GM19193 (cell line): ENCODE results near the gene ACADSB.

Experiments used
- POLR2A ChIP-seq: IDR thresholded peaks from 4 replicates; pipeline ENCODE4 v1.6.1; 2011; ENCODE audit not compliant: insufficient read depth, insufficient read length; ENCODE audit errors: extremely low read depth

ACADSB gene

DNA sequence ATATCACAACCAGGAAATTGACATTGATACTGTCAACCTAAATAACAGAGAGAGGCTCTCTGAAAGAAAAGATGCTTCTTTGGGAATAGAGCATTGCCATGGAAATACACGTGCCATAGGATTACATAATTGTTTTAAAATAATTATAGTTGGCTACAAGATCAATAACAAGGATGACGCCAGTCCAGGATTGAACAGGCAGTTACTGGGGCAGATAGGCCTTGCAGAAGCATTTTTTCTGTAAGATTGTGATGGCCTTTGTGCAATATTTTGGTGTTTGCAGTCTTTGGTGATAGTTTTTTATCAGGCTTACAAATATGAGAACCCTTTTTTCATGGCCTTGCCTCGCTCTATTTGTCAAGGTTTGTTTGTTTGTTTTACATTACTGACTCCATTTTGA is 10.5 kb downstream of the ACADSB start:
- TF ChIP-seq POLR2A = no peak

DNA sequence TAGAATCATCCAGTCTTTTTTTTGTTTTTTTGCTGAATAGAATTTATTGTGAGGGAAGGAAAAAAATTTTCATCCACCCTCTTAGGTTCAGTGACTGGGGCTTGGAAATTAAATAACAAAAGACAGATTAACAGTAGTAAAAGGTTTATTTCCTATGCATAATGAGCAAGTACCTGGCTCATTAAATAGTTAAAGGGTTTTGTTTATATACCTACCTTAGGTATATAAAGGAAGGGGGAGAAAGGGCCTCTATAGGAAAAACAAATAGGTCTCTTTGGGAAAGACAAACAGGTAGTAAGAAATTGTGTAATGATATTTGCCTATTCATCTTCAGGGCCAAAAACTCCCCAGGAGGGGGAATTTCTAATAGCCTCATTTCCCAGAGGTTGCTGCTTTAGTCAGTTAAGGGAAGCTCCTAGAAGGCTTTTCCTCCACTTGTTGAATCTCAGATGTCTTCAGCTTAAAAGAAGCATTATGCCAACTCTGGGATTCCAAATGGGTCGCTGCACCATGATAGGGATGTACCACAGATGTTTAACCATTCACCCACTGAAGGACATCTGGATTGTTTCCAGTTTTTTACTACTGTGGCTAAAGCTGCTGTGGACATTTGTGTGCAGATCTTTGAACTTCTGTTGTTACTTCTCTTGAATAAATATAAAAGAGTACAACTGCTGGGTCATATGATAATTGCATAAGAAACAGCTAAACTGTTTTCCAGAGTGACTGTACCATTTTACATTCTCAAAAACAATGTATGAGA is 11.3 kb downstream of the ACADSB start:
- TF ChIP-seq POLR2A = no peak

DNA sequence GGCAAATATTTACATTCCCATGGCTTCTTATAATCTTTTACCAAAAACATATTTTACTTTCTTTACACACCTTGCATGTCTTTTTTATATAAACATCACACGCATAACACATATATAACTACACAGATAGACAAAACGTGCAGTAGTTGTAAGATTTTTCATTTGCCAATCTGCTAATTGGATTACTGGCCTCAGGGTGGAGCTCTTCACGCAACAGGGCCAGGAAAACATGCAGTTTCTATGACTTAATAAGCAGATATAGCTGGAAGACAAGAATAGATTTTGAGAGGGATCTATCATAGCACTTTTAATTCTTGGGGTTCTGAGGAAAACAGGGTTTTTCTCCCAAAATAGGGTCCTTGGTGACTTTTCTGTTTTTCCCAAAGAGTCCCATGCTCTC is 12.7 kb downstream of the ACADSB start:
- TF ChIP-seq POLR2A = no peak

DNA sequence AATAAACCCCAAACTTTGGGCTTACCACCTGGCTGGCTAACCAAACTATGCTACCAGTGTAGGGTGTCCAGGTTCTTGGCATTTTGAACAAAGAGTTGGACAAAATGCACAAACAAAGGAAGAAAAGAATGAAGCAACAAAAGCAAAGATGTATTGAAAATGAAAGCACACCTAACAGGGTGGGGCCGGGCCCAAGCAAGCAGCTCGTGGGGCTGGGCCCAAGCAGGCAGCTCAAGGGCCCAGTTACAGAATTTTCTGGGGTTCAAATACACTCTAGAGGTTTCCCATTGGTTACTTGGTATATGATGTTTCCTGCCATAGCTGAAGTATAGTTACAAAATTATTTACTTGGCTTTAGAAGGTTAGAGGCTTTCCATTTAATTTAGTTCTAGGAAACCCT is 15.7 kb downstream of the ACADSB start:
- TF ChIP-seq POLR2A = no peak

DNA sequence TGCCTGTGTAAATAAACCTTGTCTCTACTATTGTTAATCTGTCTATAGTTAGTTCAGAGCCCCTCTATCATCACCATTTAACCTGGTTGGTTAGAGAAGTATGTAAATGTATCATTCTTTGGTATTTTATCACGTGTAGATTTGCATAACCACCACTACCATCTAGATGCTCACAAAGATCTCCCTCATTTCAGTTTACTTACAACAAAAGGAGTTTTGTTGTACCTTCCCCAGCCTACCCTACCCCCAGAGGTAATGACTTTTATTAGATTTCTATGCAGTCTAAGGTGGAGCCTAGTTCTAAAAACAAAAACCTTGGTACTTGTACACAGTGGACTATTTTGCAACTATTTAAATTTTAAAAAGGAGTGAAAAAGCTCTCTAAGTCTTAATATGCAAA is 17.5 kb downstream of the ACADSB start:
- TF ChIP-seq POLR2A = no peak

DNA sequence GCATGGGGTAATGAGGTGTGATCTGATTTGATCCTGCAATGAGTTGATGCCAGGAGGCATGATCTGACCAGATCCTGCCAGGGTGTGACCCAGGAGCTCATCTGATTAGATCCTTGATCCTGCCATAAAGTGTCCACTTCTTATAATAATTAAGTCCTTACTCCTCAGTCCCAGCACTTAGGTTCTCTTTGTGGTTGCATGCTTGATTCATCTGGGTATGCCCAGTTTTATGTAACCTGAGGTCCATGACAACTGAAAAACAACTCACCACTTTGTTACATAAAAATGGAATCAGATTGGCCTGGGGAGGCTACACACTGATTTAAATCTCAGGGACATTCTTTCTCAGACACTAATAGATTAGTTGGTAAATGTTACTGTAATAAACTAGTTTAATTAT is 19.1 kb downstream of the ACADSB start:
- no peak for TF ChIP-seq POLR2A

DNA sequence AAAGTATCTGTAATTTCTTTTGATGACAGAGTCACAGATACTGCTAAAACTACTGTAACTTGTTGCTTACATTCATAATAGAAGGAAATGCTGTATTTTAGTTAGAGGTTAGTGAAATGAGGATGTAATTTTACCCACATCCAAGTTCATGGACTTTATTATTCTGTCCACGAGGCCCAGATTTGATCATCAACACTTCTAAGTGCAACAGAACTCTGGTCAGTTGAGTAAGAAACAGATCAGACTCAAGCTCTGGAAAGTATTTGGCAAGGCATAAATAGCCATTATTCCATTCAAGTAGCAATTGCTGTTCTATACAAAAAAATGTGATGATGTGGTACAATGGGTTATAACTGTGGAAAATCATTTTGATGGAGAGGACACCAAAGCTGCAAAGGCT is 22.3 kb downstream of the ACADSB start:
- no peak for TF ChIP-seq POLR2A

DNA sequence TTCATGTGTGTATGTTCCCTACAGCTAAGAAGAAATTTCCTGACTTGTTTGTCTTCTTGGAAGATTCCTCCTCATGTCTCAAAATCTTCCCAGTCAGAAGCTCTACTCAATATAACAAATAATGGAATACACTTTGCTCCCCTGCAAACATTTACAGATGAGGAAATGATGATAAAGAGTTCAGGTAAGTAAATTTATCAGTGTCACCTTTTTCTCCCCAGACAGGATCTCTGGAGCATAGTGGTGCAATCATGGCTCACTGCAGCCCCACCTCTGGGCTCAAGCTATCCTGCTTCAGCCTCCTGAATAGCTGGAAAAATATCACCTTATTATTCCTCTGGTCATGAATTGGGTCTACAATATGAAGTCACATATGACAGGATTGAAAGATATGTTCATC is 25.5 kb downstream of the ACADSB start:
- TF ChIP-seq POLR2A = no peak

DNA sequence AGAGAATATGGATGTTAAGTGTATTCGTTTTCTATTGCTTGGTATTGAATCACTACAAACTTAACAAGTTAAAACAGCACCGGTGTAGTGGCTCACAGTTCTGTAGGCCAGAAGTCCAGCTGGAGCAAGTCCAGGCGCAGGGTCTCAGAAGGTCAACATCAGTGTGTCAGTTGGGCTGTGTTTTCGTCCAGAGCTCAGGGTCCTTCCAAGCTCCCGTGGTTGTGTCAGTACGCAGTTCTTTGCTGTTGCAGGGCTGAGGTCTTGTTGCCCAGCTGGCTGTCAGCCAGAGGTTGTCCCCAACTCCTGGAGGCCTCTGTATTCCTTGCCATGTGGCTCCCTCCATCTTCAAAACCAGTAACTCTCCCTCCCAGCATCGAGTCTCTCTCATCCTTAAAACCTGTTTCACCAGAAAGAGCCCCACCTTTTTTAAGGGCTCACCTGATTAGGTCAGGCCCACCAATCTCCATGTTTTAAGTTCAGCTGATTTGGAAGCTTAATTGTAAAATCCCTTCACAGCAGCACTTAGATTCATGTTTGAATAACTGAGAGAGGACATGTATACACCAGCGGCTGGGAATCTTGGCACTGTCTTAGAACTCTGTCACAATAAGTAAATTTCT is 26.8 kb downstream of the ACADSB start:
- no peak for TF ChIP-seq POLR2A

DNA sequence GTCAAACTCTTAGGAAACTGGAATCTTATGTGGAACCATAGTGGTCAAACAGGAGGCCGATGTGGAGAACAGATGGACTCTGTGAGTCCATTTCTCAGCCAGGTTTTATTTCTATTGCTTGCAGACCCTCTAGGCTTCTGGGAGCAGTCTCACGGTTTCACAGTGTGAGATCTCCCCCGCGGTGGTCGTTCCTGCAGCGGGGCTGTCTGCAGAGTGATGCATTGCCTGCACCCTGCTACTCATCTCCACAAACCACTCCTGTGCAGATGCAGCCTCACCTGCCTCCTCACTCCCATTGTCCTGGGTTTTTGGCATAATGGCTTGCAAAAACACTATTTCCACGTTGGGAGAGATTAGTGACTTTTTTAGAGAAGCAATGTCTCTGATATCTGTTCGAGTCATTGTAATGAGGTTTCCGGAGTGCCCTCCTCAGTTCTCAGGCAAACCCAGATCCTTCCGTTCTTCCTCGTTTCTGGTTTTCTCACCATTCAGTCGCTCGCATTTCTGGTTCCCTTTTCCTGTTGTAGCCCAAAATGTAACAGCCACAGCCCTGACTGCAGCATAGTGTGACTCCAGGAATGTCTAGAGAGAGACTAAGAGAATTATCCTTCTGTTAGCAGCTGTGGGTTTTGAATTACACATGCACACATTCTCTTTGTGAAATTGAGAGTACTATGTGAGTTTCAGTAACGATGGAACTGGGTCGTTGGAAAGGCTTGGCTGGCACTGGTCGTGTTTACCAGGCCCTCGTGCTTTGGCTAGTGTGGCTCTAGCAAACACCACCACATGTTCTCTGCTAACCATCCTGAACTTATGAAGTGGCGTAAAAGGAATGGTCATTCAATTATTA is 30.2 kb downstream of the ACADSB start:
- TF ChIP-seq POLR2A = no peak

DNA sequence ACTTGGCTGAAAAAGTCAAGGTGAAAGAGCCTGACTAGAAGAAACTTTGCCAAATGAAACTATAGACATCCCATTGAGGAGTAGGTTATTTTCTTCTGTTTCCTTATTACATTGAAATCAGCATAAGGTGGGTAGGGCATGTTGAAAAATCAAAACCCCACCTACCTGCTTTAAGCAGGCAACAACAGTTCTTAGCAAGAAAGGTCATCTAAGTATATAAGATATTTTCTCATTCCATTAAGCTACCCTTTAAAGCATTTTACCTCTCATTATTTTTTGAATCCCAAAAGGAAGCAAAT is 30.8 kb downstream of the ACADSB start:
- no peak for TF ChIP-seq POLR2A

DNA sequence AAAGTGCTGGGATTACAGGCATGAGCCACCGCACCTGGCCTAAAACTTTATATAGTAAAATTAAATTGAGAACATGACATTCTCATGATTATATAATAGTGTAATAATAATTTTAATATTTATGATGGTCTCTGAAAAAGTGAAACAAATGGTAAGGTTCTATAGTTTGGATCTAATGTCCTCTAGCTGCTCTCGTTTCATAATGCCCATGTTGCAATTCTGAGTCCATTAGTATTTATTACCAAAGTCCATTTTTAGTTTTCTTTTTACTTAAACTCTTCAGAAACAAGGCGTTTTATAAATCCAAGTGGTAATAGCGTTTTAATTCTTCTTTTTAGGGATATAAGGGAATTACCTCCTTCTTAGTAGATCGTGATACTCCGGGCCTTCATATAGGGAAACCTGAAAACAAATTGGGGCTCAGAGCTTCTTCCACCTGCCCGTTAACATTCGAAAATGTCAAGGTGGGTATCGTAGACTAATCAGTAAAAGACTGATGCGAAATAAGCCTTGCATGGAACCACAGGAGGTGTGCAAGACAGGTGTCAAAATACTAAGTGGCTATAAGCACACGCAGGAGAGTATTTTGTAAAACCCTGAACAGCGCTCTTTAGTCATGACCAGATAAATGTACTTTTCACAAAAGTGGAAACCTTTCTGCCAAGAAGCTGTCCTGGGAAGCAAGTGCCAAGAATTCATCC is 34.1 kb downstream of the ACADSB start:
- TF ChIP-seq POLR2A = no peak

DNA sequence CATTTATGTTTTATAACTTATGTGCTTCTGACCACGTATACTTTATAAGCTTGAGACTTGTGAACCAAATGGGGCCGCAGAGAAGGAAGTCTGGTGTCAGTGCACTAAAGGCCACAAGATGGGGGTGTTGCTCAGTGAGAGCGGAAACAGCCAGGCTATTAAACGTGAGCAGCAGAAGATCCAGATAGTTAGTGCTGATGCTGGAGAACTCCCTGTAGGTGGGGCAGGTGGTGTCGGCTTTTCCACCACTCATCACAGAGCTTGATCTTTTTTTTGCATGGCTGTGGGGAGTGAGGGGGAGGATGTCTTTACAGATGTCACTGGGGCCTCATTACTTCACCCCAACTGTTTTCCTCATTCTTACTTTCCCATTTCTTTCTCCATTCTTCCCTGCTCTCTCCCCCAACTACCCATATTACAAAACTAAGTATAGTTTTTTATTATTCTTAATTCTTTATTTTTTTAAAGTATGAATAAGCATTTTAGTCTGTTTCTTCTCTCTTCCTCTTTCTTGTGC is 34.7 kb downstream of the ACADSB start:
- TF ChIP-seq POLR2A = no peak

DNA sequence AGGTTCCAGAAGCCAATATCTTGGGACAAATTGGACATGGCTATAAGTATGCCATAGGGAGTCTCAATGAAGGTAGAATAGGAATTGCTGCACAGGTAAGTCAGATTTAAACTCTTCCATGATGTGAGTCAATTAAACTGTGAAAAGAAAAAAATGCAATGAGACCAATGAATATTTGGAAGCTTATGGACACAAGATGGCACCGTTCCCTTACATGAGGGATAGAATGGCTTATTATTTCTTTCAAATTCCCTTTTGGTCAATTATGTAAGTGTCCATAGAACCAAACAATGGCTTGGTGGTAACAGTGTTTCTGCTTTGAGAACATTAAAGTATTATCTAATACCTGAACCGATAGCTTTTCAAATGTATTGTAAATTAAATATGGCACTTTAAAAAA is 35.6 kb downstream of the ACADSB start:
- TF ChIP-seq POLR2A = no peak

DNA sequence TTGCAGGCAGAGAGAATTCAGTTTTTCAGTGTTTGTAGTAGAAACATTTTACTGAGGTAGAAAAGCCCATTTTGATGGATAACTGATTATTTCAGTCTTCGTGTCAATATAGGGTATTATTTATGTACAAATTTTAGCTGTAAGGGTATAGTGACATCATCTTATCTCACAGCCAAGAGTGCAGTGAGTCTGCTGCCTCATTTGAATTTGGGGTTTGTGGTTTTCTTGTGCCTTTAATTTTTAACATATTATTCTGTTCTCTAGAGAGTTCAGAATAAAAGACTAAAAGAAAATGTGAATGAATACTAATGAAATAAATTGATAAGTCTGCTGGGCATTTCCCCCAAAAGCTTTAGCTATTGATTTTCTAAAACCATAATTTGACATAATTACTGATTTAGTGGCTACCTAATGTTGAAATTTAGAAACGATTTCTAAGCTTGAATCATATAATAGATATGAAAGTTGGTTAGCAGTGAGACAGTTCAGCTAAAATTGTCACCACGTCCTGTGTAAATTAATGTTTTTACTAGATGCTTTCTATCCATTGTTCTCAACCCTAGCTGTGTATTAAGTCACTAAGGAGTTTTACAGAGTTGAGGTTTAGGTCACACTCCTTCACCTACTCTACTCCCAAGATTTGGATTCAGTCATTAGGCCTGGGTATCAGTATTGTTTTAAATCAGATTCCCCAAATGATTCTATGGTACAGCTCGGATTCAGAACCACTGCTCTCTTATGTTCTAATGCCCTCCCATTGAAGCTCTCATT is 37.3 kb downstream of the ACADSB start:
- TF ChIP-seq POLR2A = no peak

DNA sequence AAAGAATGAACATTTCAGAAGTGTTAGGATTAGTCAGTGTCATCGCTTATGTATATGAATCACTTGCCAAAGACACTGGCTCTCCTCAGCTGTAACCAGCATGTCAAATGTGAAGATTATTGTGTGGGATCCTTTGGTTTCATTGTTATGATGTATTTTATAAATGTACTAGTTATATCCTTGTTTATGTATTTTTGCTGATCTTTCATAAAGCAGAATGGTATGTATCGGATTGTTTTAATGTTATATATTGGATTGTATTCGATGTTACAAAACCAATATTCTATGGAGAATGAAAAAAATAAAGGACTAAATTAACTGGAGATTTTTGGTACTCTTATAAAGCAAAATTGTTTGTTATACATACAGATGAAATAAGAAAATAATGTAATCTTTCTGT is 49.2 kb downstream of the ACADSB start:
- no peak for TF ChIP-seq POLR2A
